Measurements from ENCODE around the gene KRT2.

Gene KRT2

GRCh38 chr12:52636189-52636588, 15.8 kb downstream of the KRT2 start:
- DNase-seq: no peak

- peak; percentile 36 for DNase-seq
Observed at GRCh38 chr12:52634266-52635056, 17.6 kb downstream of the KRT2 start.

DNA sequence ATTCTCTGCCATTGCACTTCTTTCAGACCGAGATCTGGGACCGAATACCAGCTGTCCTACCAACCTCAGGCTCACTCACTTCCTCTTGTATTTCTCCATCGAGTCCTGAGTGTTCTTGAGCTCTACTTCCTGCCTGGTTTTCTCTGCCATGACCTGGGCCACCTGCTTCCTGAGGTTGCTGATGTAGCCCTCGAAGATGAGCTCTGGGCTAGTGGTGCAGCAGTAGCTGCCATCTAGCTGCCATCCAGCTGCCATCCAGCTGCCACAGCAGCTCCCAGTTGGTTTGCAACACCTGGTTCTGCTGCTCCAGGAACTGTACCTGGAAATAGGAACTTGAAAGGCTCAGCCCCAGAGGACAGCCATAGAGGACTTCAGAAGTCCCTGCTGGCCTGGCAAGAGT, 18.6 kb downstream of the KRT2 start:
- DNase-seq: no peak

DNA sequence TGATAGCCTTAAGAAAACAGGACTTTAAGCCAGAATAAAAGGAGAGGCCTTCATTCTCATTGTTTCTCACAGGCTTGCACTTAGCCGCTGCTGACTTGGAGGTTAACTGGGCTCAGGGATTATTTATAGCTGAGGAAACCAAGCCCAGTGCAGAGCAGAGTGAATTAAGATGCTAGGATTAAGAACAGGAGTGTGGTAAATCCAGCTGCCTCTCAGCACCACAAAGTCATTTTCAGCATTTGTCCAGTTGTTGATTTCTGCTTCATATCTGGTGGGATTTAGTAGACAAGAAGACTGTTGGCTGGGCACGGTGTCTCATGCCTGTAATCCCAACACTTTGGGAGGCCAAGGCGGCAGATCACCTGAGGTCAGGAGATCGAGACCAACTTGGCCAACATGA, 19.4 kb downstream of the KRT2 start:
- no peak for DNase-seq

- no peak for DNase-seq
Observed at GRCh38 chr12:52631676-52632459, 20.1 kb downstream of the KRT2 start.

DNA sequence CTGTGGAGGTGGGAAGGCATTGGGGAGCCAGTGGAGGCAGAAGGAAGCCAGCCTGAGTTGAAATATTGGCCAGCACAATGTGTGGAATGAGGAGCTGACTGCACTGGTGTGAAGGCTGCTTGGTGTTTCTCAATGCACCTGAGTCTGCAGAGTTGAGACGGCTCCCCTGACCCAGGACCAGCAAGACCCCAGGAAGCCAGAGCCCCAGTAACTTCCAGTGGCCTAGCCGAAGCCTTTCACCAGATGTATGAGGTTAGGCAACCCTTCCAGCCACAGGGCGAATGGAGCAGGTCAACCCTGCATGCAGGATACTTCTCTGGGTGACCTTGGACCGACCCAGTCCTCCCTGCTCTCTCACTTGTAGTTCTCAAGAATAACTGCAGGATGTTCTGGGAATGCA, 20.7 kb downstream of the KRT2 start:
- no peak for DNase-seq

- no peak for DNase-seq
Observed at GRCh38 chr12:52630599-52631200, 21.3 kb downstream of the KRT2 start.

GRCh38 chr12:52630008-52630500, 22.0 kb downstream of the KRT2 start:
- DNase-seq: no peak

DNA sequence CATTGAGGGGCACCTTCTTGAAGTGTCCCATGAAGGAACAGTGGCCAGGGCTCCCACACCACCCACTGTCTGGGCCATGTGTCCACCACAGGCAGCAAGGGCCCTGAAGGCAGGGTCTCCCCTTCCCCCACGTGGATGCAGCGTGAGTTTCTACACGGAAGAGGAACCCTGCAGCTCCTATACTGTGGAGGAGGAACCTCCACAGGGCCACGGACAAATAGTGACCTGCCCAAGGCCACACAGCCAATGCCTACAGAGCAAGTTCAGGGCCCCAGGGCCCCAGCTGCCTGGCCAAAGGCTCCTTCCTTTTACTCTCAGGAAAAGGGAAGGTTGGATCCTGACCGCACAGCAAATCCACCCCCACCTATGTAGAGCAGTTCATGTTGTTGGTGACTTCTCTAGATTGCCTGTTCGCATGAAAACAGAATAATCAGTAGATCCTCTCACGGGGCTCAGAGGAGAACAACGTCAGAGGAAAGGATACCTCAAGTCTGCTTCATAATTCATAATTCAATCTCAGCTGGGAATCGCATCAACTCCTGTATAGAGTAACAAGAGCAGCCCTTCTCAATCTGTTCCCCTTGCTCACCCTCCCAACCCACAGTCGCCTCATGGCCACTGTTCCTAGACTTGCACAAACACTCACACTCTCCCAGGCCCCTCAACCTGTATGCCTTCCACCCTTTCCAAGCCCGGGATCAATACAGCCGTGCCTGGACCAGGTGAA, 22.6 kb downstream of the KRT2 start:
- no peak for DNase-seq

DNA sequence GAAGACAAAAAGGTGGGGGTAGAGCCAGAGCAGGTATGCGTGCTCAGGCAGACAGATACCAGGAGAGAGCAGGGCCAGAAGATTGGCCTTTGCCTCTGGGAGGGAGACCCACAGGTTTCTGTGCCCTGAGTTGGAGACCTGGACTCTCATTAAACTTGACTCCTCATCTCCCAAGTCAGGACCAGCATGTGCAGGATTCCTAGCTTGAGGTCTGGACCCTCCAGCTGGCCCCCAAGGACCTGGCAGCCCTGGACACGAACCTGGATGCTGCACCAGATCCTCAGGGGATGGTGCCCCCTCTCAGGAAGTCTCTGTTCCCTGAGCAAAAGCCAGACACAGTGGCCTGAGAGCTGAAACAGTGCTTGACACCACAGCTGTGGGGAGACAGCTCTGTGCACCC, 23.2 kb downstream of the KRT2 start:
- no peak for DNase-seq

- no peak for DNase-seq
Observed at GRCh38 chr12:52628111-52628507, 23.9 kb downstream of the KRT2 start.

DNA sequence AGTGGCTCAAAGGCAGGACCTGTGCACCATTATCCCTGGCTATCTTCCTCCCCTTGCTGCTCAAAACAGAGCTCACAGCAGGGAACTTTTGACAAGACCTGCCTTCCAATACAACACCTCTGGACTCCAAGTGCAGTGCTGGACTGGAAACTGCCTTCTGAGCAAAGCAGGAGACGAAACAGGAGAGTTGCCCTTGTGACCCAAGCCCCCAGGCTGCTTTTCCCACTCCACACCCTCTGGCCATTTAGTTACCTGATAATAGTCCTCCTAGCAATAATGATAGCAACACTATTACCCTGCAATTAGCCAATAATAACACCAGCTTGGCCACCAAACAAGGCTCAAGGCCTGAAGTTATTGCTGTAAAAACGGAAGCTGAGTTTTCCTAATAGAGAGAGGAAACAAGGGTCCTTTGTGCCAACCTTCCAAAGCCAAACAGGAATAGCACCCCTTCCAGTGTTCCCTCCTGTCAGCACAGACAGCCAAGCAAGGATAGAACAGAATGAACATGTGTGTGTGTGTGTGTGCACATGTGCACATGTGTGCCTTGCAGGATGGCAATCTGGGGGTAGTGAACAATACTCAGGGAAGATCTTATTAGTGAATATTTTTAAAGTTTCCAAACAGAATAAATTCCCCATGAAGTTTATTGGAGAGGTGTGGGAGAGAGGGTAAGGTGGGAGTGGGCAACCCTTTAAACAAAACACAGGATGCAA, 24.5 kb downstream of the KRT2 start:
- no peak for DNase-seq

GRCh38 chr12:52622349-52622748, 29.7 kb downstream of the KRT2 start:
- no peak for DNase-seq

DNA sequence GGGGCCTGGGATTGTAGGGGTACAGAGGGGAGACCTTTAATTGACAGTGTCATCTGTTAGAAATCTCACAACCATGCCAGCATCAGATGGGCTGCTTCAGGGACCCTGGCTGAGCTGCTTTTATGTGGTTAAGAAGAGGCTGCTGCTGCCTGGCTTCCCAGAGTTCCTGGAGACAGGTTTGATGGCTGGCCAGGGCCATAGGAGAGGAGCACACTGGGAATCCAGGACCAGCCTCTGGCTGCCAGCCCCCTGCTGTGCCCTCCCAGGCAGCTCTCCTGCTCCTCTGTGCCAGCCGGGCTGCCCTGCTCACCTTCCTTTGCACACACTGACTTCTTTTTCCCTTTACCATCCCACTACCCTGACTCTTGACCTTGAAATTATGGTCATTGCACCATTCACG, 33.1 kb downstream of the KRT2 start:
- DNase-seq: no peak

DNA sequence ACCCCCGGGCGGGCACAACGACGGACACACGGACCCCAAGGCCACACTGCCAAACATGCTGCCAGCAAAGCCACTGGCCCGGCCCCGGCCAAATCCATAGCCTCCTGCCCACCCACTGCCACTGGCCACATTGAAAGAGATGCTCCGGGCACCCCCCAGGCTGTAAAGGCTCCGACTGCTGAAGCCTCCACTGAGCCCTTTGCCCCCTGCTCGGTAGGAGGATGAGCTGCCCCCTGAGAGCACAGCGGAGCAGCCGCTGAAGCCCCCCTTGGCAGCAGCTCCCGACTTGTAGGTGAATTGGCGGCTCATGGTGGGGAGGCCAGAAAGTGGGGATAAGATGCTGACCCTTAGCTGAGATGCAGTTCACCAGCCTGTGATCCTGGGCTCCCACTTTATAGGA, 33.8 kb downstream of the KRT2 start, which contains the start of gene KRT73:
Gene KRT73, minus strand, starts transcription at position 344 of the 400 bp plus-strand sequence. Its CDS starts 35 bp downstream, at position 309.
- DNase-seq: no peak

GRCh38 chr12:52617403-52617785, 34.6 kb downstream of the KRT2 start:
- no peak for DNase-seq

GRCh38 chr12:52616680-52617402, 35.2 kb downstream of the KRT2 start:
- DNase-seq: no peak

DNA sequence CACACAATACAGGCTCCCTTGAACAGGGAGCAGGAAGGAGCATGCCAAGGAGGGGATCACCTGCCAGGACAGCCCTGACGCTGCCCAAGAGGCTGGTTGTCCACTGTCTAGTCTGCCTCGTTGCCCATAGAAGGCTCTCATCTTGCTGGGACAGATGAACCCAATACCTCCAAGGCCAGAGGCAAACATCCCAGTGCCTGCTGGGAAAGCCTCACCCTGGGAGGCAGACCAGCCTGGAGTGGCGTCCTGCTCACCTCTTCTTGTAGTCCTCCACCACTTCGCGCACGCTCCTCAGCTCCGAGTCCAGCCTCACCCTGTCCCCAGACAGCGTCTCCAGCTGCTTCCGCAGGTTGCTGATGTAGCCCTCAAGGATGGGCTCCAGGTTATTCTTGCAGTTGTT, 36.1 kb downstream of the KRT2 start:
- no peak for DNase-seq

GRCh38 chr12:52615208-52615868, 36.7 kb downstream of the KRT2 start:
- no peak for DNase-seq

GRCh38 chr12:52614381-52615207, 37.4 kb downstream of the KRT2 start:
- no peak for DNase-seq

All from NCI-H69 (cell line).